A673 (cell line): ENCODE measurements around the gene VWF. TPM values are rescaled to one million over a fixed set of nuclear protein-coding genes. Genes with fewer than 3 reads are reported as not detected.

ENCODE experiments used
- BruUV-seq: library from RNA; stranded (reverse); fragments of 400-500 nt; replicated peaks from 2 replicates; lab custom pipeline; 2021; lab: Mats Ljungman, UMichigan
- CTCF ChIA-PET: fragments of 300-600 bp; sonication (Branson Sonifier 250); formaldehyde crosslinking; loops from one replicate; lab custom pipeline; 2022; ENCODE audit warnings: antibody characterized with exemption; lab: Charles Lee
- POLR2A ChIA-PET: fragments of 300-600 bp; sonication (Branson Sonifier 250); formaldehyde crosslinking; loops from one replicate; lab custom pipeline; 2022; ENCODE audit warnings: antibody characterized with exemption; ENCODE audit not compliant: low non-redundant PET; lab: Charles Lee
- DNase-seq: peaks from one replicate; pipeline ENCODE4 v3.0.0-alpha.2; 2015; ENCODE audit warnings: low spot score
- H3K27ac ChIP-seq: fragments of 200-600 bp; sonication (generic); 2 replicates; pipeline ENCODE4 v1.5.1; 2016; ENCODE audit warnings: mixed run types, low read depth, mild to moderate bottlenecking, mixed read lengths, antibody characterized with exemption, low read length; ENCODE audit not compliant: poor library complexity, severe bottlenecking
- H3K27me3 ChIP-seq: fragments of 200-600 bp; sonication (generic); replicated peaks from 2 replicates; pipeline ENCODE4 v1.6.1; 2017; ENCODE audit warnings: mixed run types, low read depth, mild to moderate bottlenecking, mixed read lengths, antibody characterized with exemption, low read length; ENCODE audit not compliant: insufficient read depth, poor library complexity
- H3K36me3 ChIP-seq: fragments of 200-600 bp; sonication (generic); 2 replicates; pipeline ENCODE4 v1.6.1; 2016; ENCODE audit warnings: mixed run types, mild to moderate bottlenecking, mixed read lengths, antibody characterized with exemption, low read length; ENCODE audit not compliant: insufficient read depth, poor library complexity, severe bottlenecking
- H3K4me1 ChIP-seq: fragments of 200-600 bp; sonication (generic); 2 replicates; pipeline ENCODE4 v1.6.1; 2017; ENCODE audit warnings: mixed run types, mild to moderate bottlenecking, mixed read lengths, antibody characterized with exemption, low read length; ENCODE audit not compliant: insufficient read depth, poor library complexity, severe bottlenecking
- H3K4me3 ChIP-seq: fragments of 200-600 bp; sonication (generic); 2 replicates; pipeline ENCODE4 v1.5.1; 2016; ENCODE audit warnings: low read depth, mixed run types, mild to moderate bottlenecking, mixed read lengths, low read length; ENCODE audit not compliant: poor library complexity, severe bottlenecking
- H3K9me3 ChIP-seq: fragments of 200-600 bp; sonication (generic); 2 replicates; pipeline ENCODE4 v1.6.1; 2016; ENCODE audit warnings: mixed run types, low read depth, mild to moderate bottlenecking, mixed read lengths, antibody characterized with exemption, low read length; ENCODE audit not compliant: poor library complexity, severe bottlenecking
- EZH2 ChIP-seq: fragments of 200-600 bp; sonication (generic); IDR thresholded peaks from 2 replicates; pipeline ENCODE4 v1.6.1; 2017; ENCODE audit warnings: borderline replicate concordance, low read depth, mild to moderate bottlenecking, mixed read lengths, antibody characterized with exemption, low read length; ENCODE audit not compliant: poor library complexity, severe bottlenecking
- intact Hi-C: fragments of 100-400 bp; cut with micrococcal nuclease; formaldehyde crosslinking; loops from one replicate; pipeline ENCODE4 v1.10.0; 2022; ENCODE audit not compliant: unreplicated experiment
- total RNA-seq: library from RNA; stranded (reverse); gene quantifications from 2 replicates; pipeline ENCODE4 v1.2.3, GENCODE V29; 2021
- TF ChIP-seq, protein P1 (sequence below): fragments of 300-800, 200-600 bp; sonication (generic); conservative IDR thresholded peaks from 2 replicates; pipeline ENCODE4 v1.5.1; 2017; ENCODE audit warnings: low read depth, mild to moderate bottlenecking, antibody characterized with exemption, low read length, moderate library complexity, mixed read lengths

VWF gene
- total RNA-seq, 1 experiment from 2014 or later: not detected

DNA sequence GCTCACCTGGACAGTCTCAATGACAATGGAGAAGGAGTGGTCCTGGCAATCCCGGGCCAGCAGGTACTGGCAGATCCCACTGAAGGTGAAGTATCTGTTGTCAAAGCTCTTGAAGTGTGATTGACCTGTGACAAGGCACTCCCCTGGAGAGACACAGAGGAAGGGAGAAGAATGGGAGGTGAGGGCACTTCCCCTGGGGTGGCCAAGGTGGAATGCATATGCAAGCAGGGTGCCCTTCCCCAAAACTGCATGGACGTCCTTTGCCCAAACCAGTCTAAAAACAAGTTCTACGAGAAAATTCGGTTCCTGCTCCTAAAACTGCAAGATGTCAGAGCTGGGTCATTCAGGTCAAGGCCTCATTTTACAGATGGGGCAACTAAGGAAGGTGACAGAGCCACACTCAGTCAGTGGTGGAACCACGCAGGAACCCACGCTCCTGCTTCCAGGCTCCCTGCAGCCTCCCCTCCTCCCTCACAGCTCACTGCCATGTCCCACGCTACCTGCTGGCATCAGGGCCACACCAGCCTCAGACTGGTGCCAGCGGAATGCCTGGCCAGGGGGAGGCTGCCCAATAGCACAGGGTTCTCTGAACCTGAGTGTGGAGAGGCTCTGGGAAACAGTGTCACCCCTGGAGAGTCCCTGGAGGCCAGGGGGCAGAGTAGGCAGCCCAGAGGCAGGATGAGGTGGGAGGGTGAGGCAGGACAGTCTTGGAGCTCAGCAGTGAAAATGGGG is 59.2 kb downstream of the VWF start:
- DNase-seq: no peak
- Histone ChIP-seq H3K36me3 (no peaks in the 10 kb centered on the region), H3K4me1 (no peaks in the 10 kb centered on the region), H3K9me3 (no peaks in the 10 kb centered on the region), H3K27ac (no peak overlapping the region), H3K27me3 (no peaks in the 10 kb centered on the region), H3K4me3 (no peak overlapping the region)
- intact Hi-C loops: loop anchor here (10.0 kb wide), 1 partner anchor 130 kb away; no protein-coding TSS in a partner anchor
- TF ChIP-seq, protein P1, sequence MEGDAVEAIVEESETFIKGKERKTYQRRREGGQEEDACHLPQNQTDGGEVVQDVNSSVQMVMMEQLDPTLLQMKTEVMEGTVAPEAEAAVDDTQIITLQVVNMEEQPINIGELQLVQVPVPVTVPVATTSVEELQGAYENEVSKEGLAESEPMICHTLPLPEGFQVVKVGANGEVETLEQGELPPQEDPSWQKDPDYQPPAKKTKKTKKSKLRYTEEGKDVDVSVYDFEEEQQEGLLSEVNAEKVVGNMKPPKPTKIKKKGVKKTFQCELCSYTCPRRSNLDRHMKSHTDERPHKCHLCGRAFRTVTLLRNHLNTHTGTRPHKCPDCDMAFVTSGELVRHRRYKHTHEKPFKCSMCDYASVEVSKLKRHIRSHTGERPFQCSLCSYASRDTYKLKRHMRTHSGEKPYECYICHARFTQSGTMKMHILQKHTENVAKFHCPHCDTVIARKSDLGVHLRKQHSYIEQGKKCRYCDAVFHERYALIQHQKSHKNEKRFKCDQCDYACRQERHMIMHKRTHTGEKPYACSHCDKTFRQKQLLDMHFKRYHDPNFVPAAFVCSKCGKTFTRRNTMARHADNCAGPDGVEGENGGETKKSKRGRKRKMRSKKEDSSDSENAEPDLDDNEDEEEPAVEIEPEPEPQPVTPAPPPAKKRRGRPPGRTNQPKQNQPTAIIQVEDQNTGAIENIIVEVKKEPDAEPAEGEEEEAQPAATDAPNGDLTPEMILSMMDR: no peak
- TF ChIP-seq EZH2: no peak
- POLR2A ChIA-PET: no interaction called here
- CTCF ChIA-PET: no interaction called here
- no TSS peak for BruUV-seq

DNA sequence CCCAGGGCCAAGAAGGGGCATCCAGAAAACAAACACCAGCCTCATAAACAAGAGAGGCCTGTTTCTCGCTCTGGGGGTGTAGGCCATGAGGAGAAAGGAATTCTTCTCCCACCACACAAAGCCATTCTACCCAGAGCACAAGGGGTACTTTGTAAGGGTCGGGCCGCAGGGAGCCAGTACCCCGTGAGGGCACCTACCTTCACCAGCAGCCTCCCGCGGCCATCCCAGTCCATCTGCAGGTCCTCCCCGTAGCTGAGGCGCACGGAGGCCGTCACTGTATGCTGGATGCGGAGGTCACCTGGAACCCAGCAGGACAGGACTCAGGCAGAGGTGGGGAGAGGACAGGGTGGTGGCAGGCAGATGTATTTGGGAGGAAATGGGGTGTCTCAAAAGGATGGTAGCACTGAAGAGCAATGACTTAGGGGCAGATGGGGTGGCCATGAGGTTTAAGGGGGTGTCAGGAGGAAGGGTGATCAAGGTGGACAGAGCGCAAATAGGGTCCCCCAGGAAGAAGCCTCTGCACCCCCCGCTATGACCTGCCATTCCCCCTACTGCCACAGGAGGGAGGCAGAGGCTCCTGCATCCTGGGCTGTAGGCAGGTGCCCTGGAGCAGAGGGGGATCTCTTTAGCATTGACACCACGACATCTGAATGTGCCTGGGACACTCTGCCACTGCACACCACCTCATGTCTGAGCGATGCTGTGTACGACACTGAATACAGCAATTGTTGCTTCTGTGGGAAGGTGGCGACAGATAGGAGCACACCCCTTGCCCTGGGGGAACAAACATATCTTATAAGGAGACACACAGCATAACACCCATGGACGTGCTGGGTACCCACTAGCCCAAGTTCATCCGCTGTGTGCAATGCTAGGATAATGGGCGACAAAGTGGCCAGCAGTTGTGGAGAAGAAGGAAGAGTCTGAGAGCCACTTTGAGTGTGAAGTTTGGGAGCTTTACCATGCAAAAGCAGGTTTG is 61.4 kb downstream of the VWF start:
- no peaks in the 10 kb centered on the region for H3K4me1 ChIP-seq
- H3K27me3 ChIP-seq: no peaks in the 10 kb centered on the region
- no peaks in the 10 kb centered on the region for H3K9me3 ChIP-seq
- BruUV-seq: no TSS peak
- CTCF ChIA-PET: no interaction called here
- intact Hi-C loops: loop anchor here (1.0 to 10.0 kb wide), 2 partner anchors 132 to 222 kb away; no protein-coding TSS in a partner anchor
- no peak for TF ChIP-seq EZH2
- TF ChIP-seq, protein P1: peak; percentile 77
- H3K36me3 ChIP-seq: no peaks in the 10 kb centered on the region
- no peak overlapping the region for H3K27ac ChIP-seq
- DNase-seq: peak; percentile 60
- POLR2A ChIA-PET: no interaction called here
- no peak overlapping the region for H3K4me3 ChIP-seq

DNA sequence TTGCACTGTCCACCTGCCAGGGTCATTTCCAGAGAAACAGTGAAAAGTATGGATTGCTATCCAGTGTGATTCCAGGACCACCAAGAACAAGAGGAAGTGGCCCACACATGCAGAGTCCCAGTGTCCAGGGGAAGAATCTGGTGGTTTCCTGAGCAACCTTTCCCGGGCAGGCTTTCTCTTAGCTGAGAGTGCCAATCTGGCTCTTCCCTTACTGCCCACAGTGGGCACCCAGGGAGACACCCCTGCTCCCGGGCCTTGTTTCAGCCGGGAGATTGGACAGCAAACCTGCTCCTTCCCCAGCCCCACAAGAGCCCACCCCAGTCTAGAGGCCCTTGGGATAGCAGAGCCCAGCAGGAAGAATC is 62.1 kb downstream of the VWF start:
- Histone ChIP-seq H3K9me3 (no peaks in the 10 kb centered on the region), H3K4me3 (no peak overlapping the region), H3K27ac (no peak overlapping the region), H3K27me3 (no peaks in the 10 kb centered on the region), H3K36me3 (no peaks in the 10 kb centered on the region), H3K4me1 (no peaks in the 10 kb centered on the region)
- no TSS peak for BruUV-seq
- no peak for DNase-seq
- intact Hi-C loops: loop anchor here (10.0 kb wide), 1 partner anchor 132 kb away; no protein-coding TSS in a partner anchor
- TF ChIP-seq, protein P1: no peak
- TF ChIP-seq EZH2: no peak
- POLR2A ChIA-PET: no interaction called here
- CTCF ChIA-PET: no interaction called here
